GM20431 (cell line): ENCODE results near the gene SLC47A1.
"Not testable (repeated sequence)": the region's sequence is repeated elsewhere in the genome, so short reads cannot be mapped to it uniquely, and the experiment has no call there.

Experiments
- in situ Hi-C: fragments of 300-500 bp; cut with MseI, MboI; formaldehyde crosslinking; loops from one replicate; pipeline ENCODE4 v1.15.0; 2020; ENCODE audit warnings: low sequenced_read_pairs; ENCODE audit not compliant: unreplicated experiment

SLC47A1 gene

DNA sequence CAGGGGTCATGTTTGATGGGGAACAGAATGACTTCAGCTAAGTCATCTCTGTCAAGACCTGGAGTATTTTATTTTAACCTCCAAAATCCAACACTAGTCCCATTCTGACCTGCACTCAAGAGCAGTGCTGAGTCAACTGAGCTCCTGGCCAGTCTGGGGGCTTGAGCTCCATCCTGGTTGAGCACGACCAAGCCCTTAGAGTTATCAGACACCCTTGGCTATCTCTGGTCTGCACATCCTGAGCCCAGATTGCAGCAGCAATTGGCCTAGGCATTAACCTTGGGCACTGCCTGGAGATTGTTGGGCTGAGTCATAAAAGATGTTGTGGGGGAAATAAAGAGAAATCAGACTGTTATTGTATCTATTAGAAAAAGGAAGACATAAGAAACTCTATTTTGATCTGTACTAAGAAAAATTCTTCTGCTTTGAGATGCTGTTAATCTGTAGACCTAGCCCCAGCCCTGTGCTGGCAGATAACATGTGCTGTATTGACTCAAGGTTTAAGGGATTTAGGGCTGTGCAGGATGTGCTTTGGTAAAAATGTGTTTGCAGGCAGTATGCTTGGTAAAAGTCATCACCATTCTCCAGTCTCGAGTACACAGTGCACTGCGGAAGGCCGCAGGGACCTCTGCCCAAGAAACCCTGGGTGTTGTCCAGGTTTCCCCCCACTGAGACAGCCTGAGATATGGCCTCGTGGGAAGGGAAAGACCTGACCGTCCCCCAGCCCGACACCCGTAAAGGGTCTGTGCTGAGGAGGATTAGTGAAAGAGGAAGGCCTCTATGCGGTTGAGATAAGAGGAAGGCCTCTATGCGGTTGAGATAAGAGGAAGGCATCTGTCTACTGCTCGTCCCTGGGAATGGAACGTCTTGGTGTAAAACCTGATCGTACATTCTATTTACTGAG lies 14.0 kb upstream of the SLC47A1 start:
- in situ Hi-C loops, result loop anchor here (10.0 kb wide), 1 partner anchor 245 kb away; no protein-coding TSS in a partner anchor

DNA sequence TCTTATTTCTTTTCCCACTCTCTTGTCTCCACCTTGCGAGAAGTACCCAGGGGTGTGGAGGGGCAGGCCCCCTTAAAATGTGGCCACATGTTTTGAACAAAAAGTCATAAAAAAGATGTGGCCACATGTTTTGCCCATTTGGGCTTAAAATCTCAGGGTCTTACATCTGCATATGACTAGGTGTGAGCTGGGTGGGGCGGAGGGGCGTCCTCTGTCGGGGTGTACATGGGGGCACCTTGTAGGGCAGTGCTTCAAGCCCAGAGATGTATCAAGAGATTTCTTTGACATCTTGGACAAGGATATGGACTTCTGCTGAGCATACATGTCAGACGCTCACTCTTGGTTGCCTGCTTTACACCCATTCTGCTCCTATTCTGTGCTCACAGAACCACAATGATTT lies 13.0 kb upstream of the SLC47A1 start:
- in situ Hi-C loops, result no loop called here

DNA sequence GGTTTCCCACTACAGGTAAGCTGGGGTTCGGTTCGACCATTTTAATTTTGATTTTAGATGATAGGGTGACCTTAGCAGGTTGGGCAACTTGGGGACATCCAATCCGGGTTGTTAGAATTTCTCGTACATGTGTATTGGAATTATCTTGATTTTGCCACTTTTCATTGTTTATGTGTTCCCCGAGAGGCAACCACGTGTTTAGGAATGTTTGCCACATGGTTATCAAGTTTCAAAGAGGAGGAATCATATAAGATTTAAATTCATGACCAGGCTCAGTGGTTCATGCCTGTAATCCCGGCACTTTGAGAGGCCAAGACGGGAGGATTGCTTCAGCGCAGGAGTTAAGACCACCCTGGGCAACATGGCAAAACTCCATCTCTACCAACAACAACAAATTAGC lies 10.0 kb upstream of the SLC47A1 start:
- in situ Hi-C loops, result no loop called here

DNA sequence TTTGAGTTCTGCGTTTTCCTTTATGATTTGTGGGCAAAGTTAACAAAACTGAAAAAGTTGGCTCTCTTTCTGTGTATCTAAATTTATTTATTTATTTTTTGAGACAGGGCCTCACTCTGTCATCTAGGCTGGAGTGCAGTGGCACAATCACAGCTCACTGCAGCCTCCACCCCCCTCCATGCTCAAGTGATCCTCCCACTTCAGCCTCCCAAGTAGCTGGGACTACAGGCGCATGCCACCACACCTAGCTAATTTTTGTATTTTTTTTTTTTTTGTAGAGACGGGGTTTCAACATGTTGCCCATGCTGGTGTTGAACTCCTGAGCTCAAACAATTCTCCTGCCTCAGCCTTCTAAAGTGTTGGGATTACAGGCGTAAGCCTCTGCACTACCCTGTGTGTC lies 6.7 kb upstream of the SLC47A1 start:
- in situ Hi-C loops, result not testable (repeated sequence)

DNA sequence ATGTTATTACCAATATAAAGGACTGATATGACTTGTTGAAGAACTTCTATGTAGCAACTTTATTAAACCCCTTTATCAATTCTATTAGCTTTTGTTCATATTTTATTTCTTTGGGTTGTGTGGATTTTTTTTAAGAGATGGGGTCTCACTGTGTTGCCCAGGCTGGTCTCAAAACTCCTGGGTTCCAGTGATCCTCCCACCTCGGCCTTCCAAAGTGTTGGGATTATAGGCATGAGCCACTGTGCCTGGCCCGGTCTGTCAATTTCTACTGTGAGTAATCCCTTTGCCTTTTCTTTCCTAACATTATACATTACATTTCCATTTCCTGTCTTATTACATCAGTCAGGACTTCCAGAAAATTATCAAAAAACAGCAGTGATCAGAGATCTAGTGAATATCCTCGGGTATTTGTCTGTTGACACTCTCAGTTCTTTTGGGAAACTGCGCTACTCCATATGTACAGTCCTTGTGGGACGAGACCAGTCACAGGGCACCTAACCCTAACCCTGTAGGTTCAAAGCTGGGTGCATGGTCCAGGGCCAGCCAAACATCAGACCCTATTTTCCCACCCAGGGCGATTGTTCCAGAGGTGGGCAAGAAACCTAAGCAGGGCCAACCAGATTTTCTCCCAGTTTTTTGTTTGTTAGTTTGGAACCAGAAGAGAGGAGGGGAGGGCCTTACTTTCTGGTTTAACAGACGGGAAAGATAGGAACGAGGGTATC lies 1.7 kb upstream of the SLC47A1 start:
- in situ Hi-C loops, result no loop called here

DNA sequence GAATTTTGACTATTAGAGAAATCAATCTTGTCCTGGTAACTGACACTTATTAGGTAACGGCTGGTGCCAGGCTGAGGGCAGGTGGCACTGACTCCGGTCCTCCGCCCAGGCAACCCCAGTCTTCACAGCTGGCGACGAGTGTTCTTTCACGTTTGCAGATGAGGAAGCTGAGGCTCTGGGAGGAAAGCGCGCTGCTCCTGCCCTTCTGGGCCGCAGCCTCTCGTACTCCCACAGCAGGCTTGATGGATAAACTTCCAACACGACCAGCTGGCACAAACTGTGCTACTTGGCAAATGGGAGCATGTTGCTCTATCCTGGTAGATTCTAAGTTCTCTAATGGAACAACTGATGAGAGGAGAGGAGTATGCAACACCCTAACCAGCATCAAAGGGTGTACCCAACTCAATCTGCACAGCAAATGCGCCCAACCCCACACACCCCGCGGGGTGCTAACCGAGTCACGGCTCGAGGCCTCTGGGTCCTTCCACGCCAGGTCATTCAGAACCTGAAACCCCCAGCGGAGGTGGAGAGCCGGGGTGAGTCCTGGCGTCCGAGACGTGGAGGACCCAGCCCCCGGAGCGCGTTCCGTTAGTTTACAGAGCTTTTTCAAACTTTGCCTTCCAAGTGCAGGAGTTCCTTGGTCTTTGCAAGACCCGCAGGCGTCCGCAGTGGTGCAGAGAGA lies 477 bp upstream of the SLC47A1 start:
- in situ Hi-C loops, result no loop called here

DNA sequence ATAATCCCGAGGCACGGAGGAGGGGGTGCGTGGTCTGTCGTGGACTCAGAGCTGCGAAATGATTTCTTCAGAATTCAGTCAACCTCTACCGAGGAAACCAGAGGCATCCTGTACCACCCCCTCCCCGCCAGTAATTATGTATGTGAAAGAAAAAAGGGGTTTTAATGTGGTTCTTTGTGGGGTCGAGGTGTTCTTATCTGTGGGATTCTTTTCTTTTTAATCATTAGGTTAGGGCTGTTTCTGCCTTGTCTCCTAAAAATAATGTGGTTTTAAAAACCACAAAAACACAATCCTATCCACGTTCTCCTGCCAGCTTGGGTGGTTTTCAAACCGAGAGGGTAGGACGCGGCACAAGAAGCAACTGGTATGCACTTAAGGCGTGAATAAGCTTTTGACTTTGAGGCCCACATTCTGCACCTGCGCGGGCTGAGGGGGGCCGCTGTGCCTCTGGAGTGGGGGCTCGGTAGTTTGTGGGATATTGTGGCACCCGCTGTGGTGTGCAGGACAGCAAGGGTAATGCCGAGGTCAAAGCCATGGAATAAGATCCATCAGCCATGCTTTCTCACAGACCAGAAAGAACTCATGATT lies 1.0 kb downstream of the SLC47A1 start:
- in situ Hi-C loops, result no loop called here

DNA sequence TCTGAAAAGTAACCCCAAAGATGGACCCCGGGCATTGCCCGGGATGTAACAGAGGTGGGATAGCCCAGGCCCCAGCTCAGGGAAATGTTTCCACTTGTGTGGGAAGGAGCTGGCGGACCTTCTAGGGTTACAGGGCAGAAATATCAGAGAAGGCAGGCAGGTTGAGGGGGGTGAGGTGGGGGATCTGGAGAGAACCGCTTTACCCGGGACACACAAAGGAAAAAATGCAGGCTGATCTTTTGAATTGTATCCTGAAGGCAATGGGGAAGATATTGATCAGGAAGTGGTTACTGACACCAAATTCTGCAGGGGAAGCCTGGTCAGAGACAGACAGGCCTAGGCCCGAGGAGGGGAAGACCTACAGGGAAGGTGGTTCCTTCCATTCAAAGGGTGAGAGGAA lies 3.5 kb downstream of the SLC47A1 start:
- in situ Hi-C loops, result no loop called here

DNA sequence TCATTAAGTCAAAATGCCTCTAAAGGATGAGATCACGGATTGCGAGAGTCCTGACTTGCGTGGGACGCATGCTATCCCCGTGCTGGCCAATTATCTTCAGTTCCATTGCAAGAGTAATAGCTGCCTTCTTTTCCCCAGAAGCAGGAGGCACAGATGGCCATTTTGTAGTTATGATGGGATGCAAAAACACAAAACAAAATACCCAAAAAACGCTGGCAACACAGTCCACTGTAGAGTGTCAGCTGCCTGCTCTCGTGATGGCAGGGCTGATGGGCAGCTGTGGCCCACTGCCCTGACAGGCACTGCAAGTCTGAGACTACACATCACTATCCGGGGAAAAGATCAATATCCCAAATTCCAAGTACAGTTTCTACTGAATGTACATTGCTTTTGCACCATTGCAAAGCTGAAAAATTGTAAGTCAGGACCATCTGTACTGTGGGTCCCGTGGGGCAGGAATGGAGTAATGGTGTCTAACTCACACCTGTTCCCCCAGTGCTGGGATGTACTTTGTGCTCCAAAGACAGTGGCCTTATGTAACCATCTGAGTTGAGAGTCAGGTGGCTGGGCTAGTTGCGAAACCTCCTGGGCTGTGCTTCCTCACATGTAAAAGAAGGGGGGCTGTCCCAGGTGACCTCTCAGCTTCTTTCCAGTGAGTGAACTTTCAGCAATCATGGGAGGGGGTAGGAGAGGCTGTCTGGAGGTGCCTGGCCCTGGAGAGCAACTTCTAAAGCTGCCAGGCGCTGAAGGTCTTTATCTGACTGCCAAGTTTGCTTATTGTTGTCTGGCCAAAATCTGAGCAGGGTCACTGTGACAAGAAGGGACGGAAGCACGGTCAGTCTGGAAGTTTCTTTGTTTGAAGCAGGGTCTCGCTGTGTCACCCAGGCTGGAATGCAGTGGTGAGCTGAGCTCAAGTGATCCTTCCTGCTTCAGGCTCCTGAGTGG lies 4.7 kb downstream of the SLC47A1 start:
- in situ Hi-C loops, result no loop called here

DNA sequence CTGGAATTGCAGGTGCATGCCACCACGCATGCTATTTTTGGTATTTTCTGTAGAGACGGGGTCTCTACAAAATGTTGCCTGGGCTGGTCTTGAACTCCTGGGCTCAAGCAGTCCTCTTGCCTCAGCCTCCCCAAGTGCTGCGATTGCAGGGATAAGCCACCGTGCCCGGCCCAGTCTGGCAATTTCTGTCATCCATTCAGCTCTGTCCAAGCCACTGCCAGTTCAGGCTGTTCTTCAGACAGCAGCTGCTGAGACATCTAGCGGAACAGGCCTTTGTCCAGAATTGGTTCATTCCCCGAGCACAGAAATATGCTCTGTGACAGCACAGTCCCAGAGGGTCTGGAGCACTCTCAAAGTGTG lies 5.4 kb downstream of the SLC47A1 start:
- in situ Hi-C loops, result no loop called here

DNA sequence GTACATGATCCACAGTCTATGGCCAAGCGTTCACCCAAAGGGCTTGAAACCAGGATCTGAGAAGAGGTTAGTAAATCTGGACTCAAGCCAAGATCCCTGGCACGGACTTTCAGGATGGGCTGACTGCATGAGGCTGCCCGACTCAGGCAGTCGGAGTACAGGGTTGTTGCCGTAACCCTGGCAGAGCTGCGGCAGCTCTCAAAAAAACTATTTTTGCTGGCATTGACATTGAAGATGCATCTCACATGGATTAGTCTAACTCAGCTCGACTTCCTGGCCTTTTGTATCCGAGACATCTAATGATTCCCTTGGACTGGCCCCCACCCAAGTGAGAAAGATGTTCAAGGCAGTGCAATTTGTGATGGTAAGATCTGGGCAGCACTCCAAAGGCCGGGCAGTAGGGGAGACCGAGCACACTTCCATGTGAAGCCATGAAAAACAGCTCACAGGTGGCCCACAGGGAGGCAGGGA lies 6.2 kb downstream of the SLC47A1 start:
- in situ Hi-C loops, result no loop called here

DNA sequence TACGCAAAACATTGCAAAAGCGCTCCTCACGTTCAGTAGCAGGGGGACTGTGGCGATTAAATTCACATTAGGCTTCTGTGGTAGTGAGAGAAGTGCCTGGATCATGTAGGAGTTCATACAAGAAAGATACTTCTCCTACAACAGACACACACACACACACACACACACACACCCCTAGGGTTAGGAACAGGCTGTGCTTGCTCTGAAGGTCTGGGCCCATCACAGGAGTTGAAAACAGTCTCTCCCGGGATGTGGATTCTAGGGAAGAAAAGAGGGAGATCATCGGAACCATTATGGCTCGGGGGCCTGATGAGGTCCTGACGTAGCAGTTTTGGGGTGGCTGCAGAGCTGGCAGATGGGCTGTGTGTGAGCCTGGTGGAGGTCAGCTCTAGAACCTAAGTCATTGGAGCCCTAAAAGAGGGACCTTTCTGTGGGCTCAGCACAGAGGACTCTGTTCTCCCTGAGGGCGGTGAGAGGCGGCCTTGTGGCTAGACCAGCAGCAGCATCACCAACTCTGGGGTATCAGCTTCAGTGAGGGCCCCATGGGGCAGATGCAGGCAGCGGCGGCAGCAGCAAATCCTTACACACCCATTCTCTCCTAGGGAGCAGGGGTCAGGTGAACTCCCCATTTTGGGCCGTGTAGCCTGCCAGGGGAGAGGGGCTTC lies 7.2 kb downstream of the SLC47A1 start:
- in situ Hi-C loops, result no loop called here

DNA sequence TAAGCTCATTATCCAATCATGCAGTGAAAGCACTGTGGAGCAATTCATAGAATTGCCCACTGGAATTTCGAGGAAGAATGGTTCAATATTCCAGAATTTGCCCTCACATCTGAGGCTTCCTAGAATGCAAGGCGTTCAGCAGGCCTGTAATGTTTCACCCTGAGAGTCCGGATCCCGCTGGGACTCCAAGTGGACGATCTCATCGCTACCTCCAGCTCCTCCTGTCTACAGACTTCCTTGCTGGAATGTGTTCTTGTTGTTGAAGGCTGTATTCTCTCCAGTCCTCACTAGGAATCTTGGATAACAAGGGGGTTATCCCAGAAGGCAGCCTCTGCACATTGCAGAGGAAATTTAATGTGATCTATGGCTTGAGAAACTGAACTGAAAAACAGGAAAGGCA lies 7.8 kb downstream of the SLC47A1 start:
- in situ Hi-C loops, result no loop called here

DNA sequence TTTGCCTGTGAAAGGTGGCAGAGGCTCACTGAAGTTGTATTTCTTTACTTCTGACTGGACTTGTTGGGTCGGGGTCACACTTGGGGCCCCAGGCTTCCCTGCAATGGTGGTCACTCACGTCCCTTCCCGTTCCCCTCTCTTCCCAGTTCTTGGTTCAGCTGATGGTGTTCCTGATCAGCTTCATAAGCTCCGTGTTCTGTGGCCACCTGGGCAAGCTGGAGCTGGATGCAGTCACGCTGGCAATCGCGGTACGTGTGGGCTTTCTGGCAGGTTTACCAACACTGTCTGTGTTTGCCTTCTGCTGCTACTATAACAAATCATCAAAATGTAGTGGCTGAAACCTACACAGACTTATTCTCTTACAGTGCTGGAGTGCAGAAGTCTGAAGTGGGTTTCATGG lies 8.6 kb downstream of the SLC47A1 start:
- in situ Hi-C loops, result no loop called here

DNA sequence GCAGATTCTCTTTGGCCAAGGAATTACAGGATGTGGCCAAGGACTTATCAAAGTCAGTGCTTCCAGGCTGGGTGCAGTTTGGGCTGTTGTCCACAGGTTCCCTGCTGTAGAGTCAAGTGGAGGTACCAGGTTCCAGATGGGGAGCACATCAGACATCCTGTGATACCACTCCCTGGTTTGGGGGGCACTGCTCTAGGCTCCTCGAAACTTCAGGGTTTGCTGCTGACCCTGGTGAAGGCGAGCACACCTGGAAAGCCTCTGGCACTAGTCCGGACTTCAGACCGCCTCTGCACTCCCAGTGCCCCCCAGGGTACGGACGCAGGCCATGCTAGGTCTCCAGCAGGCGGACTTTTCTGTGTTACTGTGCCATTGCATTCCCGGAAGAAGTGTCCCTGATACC lies 10.7 kb downstream of the SLC47A1 start:
- in situ Hi-C loops, result no loop called here

DNA sequence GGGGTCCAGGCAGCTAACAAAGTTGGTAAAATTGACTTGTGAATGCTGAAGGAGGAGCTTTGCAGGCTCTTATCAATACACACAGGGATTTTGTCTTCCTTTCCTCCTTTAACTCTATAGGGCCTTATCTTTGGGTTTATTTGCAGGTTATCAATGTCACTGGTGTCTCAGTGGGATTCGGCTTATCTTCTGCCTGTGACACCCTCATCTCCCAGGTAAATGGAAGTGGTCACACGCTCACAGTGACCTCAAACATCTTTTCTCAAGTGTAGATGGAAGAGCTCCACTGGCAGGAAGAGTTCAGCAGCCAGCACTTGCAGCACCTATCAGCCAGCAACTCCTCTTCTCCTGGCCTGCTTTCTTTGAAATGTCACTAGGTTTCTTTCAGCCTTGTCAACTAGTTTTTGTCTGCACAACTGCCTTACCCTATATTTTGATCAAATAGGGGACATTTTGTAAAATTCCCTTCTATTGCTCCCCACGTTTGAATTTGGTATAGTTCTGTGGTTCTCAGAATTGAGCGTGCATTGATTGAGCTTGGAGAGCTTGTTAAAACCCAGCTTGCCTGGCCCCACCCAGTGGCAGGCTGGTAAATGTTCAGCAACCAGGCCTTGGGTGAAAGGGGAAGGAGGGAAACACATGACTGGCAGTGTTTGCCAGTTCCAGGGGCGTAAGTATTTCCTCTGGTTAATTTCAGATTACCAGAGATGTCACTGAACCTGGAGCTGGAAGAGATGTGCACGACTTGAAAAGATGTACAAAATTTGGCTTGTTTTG lies 12.8 kb downstream of the SLC47A1 start:
- in situ Hi-C loops, result no loop called here

DNA sequence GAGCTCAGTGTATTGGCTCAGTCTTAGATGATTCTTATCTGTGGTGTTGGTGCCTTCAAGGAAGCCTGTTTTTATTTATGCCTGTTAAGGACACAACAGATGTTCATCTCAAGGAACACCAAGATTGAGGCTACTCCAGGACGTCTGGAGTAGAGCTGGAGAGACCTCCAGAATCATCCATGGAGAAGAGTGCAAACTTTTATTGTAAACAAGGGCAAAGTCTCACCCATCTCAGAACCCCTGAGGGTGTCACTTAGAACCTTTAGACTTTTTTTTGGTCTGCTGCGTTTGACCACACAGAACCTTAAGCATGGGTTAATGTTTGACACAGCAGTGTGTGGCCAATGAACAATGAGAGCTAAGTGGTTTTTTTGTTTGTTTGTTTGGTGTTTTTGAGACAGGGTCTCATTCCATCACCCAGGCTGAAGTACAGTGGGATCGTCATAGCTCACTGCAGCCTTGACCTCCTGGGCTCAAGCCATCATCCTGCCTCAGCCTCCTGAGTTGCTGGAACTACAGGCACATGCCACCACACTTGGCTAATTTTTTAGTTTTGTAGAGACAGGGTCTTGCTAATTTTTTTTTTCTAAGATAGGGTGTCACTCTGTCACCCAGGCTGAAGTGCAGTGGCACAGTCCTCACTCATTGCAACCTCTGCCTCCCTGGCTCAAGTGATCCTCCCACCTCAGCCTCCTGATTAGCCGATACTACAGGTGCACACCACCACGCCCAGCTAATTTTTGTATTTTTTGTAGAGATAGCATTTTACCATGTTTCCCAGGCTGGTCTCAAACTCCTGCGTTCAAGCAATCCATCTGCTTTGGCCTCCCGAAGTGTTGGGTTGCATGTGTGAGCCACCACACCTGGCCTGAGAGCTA lies 16.3 kb downstream of the SLC47A1 start:
- in situ Hi-C loops, result no loop called here
